Caco-2 (cell line): ENCODE data around the gene NAALADL2. TPM values are rescaled to one million over a fixed set of nuclear protein-coding genes. Genes with fewer than 3 reads are reported as not detected.

Experiments
- BruUV-seq: library from RNA; stranded (reverse); fragments of 400-500 nt; replicated peaks from 2 replicates; lab custom pipeline; 2021; lab: Mats Ljungman, UMichigan
- CTCF ChIA-PET: fragments of 300-600 bp; sonication (Branson Sonifier 250); formaldehyde crosslinking; loops from one replicate; lab custom pipeline; 2022; ENCODE audit warnings: antibody characterized with exemption; lab: Charles Lee
- POLR2A ChIA-PET: fragments of 300-600 bp; sonication (Branson Sonifier 250); formaldehyde crosslinking; loops from one replicate; lab custom pipeline; 2022; ENCODE audit warnings: antibody characterized with exemption; lab: Charles Lee
- DNase-seq, 2 experiments: peaks; one replicate each; pipeline versions ENCODE4 v3.0.0 to v3.0.0-alpha.2; 2020 to 2022
- H3K27me3 ChIP-seq: replicated peaks from 2 replicates; pipeline ENCODE4 v1.6.0; 2011; ENCODE audit warnings: low read length; ENCODE audit not compliant: control insufficient read depth, insufficient read depth
- H3K36me3 ChIP-seq: 2 replicates; pipeline ENCODE4 v1.5.1; 2011; ENCODE audit warnings: low read length; ENCODE audit not compliant: control insufficient read depth, insufficient read depth
- H3K4me1 ChIP-seq: fragments of 250-450 bp; sonication (Bioruptor Pico); 2 replicates; pipeline ENCODE4 v1.5.1; 2020; ENCODE audit warnings: mild to moderate bottlenecking
- H3K4me3 ChIP-seq: 2 replicates; pipeline ENCODE4 v1.5.1; 2011; ENCODE audit warnings: low read depth, mild to moderate bottlenecking, control low read depth, low read length
- H3K9me3 ChIP-seq: fragments of 250-450 bp; sonication (Bioruptor Pico); 2 replicates; pipeline ENCODE4 v1.5.1; 2020; ENCODE audit warnings: mild to moderate bottlenecking, moderate library complexity
- H3K27ac Mint-ChIP-seq: one replicate; pipeline ENCODE4 v1.8.0; 2022; ENCODE audit warnings: mixed read lengths; ENCODE audit not compliant: unreplicated experiment
- H3K27me3 Mint-ChIP-seq: one replicate; pipeline ENCODE4 v1.8.0; 2022; ENCODE audit warnings: mixed read lengths; ENCODE audit not compliant: insufficient read depth, unreplicated experiment
- H3K36me3 Mint-ChIP-seq: one replicate; pipeline ENCODE4 v1.8.0; 2022; ENCODE audit warnings: mild to moderate bottlenecking, mixed read lengths; ENCODE audit not compliant: insufficient read depth, unreplicated experiment
- H3K4me1 Mint-ChIP-seq: one replicate; pipeline ENCODE4 v1.8.0; 2022; ENCODE audit warnings: low read depth, mixed read lengths; ENCODE audit not compliant: unreplicated experiment
- H3K4me3 Mint-ChIP-seq: one replicate; pipeline ENCODE4 v1.8.0; 2022; ENCODE audit warnings: mild to moderate bottlenecking, moderate library complexity, mixed read lengths; ENCODE audit not compliant: unreplicated experiment
- H3K9me3 Mint-ChIP-seq: one replicate; pipeline ENCODE4 v1.8.0; 2022; ENCODE audit warnings: mixed read lengths; ENCODE audit not compliant: unreplicated experiment
- intact Hi-C: fragments of 100-400 bp; cut with micrococcal nuclease; formaldehyde crosslinking; loops from one replicate; pipeline ENCODE4 v1.10.0; 2022; ENCODE audit not compliant: unreplicated experiment
- total RNA-seq: library from RNA; stranded (reverse); gene quantifications from 2 replicates; pipeline ENCODE4 v1.2.3, GENCODE V29; 2022
- TF ChIP-seq, protein P1 (sequence below), 2 experiments: fragments of 200-600 bp in 1 of 2; IDR thresholded peaks; 1 replicate in 1 of 2; 2 replicates in 1 of 2; pipeline versions ENCODE4 v1.5.1 to v1.8.0; 2011 to 2022; ENCODE audit warnings: antibody characterized with exemption in 1 of 2, control low read depth in 1 of 2, inconsistent platforms in 1 of 2, low read depth in 1 of 2, low read length in 1 of 2, mild to moderate bottlenecking in 1 of 2, moderate library complexity in 1 of 2; ENCODE audit not compliant: insufficient read depth in 1 of 2, severe bottlenecking in 1 of 2, unreplicated experiment in 1 of 2

The NAALADL2 gene
- total RNA-seq, 1 experiment from 2014 or later = 4.4 TPM

DNA sequence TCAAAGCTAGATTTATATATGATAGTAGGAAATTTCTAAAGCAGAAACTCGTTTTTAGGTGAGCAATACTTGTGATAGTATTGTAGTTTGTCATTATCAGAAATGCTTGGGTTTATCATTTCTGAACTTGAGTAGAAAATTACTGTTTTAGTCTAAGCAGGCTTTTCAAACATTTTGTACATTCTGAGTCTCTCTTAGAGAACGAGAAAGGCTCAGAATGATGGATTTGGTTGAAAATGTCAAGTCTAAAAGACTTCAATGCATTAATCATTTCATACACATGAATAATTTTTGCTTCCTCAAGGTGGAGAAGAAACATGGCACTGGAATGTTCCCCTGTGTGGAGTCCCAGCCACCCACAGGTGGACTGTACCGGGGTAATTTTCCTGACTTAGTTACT lies 387.1 kb downstream of the NAALADL2 start:
- no peaks in the 10 kb centered on the region for H3K4me1 Mint-ChIP-seq
- intact Hi-C loops = no loop called here

DNA sequence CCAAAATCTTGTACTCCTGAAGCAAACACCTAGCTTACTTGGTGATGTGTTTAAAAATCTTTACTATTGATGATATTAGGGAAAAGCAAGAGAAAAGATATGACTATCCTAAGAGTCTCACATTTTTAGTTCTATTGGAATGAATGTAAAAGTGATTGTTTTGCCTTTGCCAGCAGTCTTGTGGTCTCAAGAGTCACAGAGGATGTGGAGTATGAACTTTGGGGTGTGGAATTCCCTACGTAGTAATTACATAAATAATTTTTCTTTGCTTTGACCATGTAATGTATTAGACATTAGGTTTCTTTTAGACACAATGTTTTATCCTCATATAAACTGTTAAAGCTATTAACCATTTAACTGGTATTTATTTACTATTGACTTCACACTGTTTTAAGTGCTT lies 387.6 kb downstream of the NAALADL2 start:
- Histone ChIP-seq H3K9me3 (no peaks in the 10 kb centered on the region), H3K4me3 (no peak overlapping the region), H3K36me3 (no peaks in the 10 kb centered on the region), H3K4me1 (no peaks in the 10 kb centered on the region), H3K27me3 (no peaks in the 10 kb centered on the region)
- no TSS peak for BruUV-seq
- Mint-ChIP-seq H3K27ac (no peak overlapping the region), H3K4me1 (no peaks in the 10 kb centered on the region), H3K4me3 (no peak overlapping the region), H3K9me3 (no peaks in the 10 kb centered on the region), H3K36me3 (no peaks in the 10 kb centered on the region), H3K27me3 (no peaks in the 10 kb centered on the region)
- POLR2A ChIA-PET = no interaction called here
- intact Hi-C loops = no loop called here
- CTCF ChIA-PET = no interaction called here
- TF ChIP-seq, protein P1, sequence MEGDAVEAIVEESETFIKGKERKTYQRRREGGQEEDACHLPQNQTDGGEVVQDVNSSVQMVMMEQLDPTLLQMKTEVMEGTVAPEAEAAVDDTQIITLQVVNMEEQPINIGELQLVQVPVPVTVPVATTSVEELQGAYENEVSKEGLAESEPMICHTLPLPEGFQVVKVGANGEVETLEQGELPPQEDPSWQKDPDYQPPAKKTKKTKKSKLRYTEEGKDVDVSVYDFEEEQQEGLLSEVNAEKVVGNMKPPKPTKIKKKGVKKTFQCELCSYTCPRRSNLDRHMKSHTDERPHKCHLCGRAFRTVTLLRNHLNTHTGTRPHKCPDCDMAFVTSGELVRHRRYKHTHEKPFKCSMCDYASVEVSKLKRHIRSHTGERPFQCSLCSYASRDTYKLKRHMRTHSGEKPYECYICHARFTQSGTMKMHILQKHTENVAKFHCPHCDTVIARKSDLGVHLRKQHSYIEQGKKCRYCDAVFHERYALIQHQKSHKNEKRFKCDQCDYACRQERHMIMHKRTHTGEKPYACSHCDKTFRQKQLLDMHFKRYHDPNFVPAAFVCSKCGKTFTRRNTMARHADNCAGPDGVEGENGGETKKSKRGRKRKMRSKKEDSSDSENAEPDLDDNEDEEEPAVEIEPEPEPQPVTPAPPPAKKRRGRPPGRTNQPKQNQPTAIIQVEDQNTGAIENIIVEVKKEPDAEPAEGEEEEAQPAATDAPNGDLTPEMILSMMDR (IDR thresholded peaks at IDR 0.05; ENCODE audit: insufficient read depth in 1 of 2, low read depth in 1 of 2, low read length in 1 of 2, severe bottlenecking in 1 of 2, unreplicated experiment in 1 of 2) = no peak
- no peak for DNase-seq

More for the DNA sequence above, 387.1 kb downstream of the NAALADL2 start:
- no peaks in the 10 kb centered on the region for H3K9me3 Mint-ChIP-seq
- no peak overlapping the region for H3K27ac Mint-ChIP-seq
- Histone ChIP-seq H3K4me1 (no peaks in the 10 kb centered on the region), H3K36me3 (no peaks in the 10 kb centered on the region), H3K4me3 (no peak overlapping the region), H3K27me3 (no peaks in the 10 kb centered on the region), H3K9me3 (no peaks in the 10 kb centered on the region)
- H3K4me3 Mint-ChIP-seq = no peak overlapping the region
- CTCF ChIA-PET = no interaction called here
- no peaks in the 10 kb centered on the region for H3K36me3 Mint-ChIP-seq
- TF ChIP-seq, protein P1 (IDR thresholded peaks at IDR 0.05; ENCODE audit: insufficient read depth in 1 of 2, low read depth in 1 of 2, low read length in 1 of 2, severe bottlenecking in 1 of 2, unreplicated experiment in 1 of 2) = no peak
- POLR2A ChIA-PET = no interaction called here
- DNase-seq = no peak
- no peaks in the 10 kb centered on the region for H3K27me3 Mint-ChIP-seq
- BruUV-seq = no TSS peak

DNA sequence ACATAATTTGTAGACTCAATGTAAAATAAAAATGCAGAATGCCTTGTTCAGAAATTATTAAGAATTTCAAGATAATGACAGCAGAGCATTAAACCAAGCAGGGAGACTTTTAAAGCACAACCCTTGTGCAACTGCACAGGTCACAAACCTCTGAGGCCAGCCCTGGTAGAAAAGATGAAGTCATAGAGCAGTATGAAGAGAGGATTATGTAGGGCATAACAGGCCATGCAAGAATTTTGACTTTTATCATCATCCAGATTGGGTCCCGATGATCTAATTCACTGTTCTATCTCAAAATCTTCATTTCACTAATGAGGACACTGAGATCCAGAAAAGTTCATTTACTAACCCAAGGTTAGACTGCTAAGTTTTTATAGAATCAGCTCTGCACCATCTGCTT lies 388.5 kb downstream of the NAALADL2 start:
- intact Hi-C loops = no loop called here

More for the DNA sequence above, 388.5 kb downstream of the NAALADL2 start:
- TF ChIP-seq, protein P1 (IDR thresholded peaks at IDR 0.05; ENCODE audit: insufficient read depth in 1 of 2, low read depth in 1 of 2, low read length in 1 of 2, severe bottlenecking in 1 of 2, unreplicated experiment in 1 of 2) = no peak
- no TSS peak for BruUV-seq
- Histone ChIP-seq H3K4me1 (no peaks in the 10 kb centered on the region), H3K4me3 (no peak overlapping the region), H3K27me3 (no peaks in the 10 kb centered on the region), H3K9me3 (no peaks in the 10 kb centered on the region), H3K36me3 (no peaks in the 10 kb centered on the region)
- H3K4me3 Mint-ChIP-seq = no peak overlapping the region
- H3K9me3 Mint-ChIP-seq = no peaks in the 10 kb centered on the region
- POLR2A ChIA-PET = no interaction called here
- no peaks in the 10 kb centered on the region for H3K36me3 Mint-ChIP-seq
- no peaks in the 10 kb centered on the region for H3K4me1 Mint-ChIP-seq
- CTCF ChIA-PET = no interaction called here
- DNase-seq = no peak
- no peak overlapping the region for H3K27ac Mint-ChIP-seq
- H3K27me3 Mint-ChIP-seq = no peaks in the 10 kb centered on the region
